Stimulated activated CD8-positive, alpha-beta memory T cell treated with anti-CD3 and anti-CD28 coated beads, Interleukin-2, amount 100 ng/mL, for 48 hours (primary cell): Measurements from ENCODE around the gene ABCD1.
"Not testable (repeated sequence)": the region's sequence is repeated elsewhere in the genome, so short reads cannot be mapped to it uniquely, and the experiment has no call there.

ENCODE experiments used
- DNase-seq, 2 donors: peaks; one replicate each; pipeline ENCODE4 v3.0.0-alpha.2; 2020; ENCODE audit warnings: low read depth in 2 of 2

Gene ABCD1

DNA sequence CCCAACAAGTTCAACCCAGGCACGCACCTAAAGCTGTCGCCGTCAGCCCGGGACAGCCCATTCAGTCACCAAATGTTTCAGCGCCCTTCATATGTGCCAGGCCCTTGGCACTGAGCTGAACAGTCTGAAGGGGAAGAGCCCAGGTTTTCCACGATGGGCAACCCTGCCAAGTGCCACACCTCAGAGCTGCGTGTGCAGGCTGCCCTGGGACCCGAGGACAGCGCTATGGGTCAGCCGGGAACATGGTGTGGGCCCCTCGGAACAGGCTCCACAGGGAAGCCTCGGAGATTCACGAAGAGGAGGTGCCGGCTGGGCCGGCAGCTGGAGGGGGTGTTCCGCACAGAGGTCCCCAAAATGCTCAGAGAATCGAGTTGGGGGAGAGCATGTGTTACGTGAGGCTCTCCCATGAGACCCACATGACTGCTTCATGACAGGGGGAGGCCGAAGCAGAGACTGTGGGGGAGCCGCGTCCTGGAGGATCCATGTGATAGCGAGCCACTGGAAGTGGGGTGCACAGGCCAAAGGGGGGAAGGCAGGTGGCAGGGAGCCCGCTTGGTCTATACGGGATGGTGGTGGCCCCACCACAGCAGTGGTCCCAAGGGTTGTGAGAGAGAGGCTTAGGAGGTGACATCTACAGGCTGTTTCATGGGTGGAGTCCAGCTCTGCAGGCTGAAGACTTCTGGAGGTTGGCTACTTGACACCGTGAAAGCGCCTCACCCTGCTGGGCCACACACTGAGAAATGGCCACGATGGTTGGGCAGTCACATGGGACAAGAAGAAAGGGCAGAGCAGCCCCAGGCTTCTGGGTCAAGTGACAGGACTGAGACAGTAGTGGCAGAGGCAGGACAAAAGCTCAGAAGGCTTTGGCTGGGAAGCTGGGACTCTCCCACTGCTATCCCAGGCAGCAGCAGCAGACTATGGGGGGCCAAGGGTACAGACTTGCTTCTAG is 14.7 kb upstream of the ABCD1 start:
- DNase-seq: no peak

- no peak for DNase-seq
Measured at GRCh38 chrX:153714256-153714655, 10.4 kb upstream of the ABCD1 start.

DNA sequence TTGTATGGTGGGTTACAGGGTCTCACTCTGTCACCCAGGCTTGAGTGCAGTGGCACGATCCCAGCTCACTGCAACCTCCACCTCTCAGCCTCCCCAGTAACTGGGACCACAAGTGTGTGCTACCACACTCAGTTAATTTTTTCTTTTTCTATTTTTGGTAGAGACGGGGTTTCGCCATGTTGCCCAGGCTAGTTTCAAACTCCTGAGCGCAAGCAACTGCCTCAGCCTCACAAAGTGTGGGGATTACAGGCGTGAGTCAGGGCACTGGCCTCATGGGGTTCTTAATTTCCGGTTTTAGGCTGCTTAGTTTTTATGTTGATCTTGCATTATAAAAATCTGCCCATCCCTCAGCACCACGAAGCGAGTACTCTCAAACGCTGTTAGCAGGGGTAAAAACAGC is 7.2 kb upstream of the ABCD1 start:
- no peak for DNase-seq

DNA sequence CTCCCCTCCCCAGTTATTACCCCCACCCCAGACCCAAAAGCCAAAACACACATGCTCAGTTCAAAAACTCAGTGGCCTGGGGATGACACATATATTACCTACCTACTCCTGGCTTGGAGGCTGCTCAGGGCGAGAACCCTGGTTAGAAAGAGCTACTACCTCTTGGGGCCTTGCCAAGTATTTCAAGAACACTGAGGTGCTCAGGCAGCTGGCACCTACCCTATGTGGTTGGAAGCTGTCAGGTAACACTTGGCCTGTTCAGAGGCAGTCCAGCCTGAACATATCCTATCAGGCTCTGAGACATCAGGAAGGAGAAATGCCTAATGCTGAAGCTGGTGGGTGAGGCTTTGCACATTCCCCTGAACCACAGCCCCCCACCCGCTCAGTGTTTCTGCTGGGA is 5.4 kb upstream of the ABCD1 start:
- no peak for DNase-seq

DNA sequence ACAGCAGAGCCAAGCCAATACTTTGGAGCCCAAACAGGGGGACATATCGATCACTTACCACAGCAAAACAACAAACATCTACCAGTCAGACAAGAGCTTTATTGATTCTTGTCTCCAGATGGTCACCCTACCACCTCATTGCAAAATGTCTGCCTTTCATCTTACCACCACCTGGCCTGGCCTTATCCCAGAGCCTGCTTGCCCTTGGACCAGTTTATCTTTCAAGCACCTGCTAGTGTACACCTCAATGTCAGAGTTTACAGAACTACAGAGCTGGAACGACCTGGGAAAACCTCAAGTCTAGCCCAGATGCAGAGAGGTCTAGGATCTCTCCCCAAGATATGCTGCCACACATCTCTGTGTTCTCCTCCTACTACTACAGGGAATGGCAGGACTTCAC is 5.0 kb upstream of the ABCD1 start:
- DNase-seq: no peak

GRCh38 chrX:153722704-153723350 is 1.8 kb upstream of the ABCD1 start:
- DNase-seq: no peak

- DNase-seq: peak; percentile 50
Measured at GRCh38 chrX:153723351-153724251, 1.1 kb upstream of the ABCD1 start.

DNA sequence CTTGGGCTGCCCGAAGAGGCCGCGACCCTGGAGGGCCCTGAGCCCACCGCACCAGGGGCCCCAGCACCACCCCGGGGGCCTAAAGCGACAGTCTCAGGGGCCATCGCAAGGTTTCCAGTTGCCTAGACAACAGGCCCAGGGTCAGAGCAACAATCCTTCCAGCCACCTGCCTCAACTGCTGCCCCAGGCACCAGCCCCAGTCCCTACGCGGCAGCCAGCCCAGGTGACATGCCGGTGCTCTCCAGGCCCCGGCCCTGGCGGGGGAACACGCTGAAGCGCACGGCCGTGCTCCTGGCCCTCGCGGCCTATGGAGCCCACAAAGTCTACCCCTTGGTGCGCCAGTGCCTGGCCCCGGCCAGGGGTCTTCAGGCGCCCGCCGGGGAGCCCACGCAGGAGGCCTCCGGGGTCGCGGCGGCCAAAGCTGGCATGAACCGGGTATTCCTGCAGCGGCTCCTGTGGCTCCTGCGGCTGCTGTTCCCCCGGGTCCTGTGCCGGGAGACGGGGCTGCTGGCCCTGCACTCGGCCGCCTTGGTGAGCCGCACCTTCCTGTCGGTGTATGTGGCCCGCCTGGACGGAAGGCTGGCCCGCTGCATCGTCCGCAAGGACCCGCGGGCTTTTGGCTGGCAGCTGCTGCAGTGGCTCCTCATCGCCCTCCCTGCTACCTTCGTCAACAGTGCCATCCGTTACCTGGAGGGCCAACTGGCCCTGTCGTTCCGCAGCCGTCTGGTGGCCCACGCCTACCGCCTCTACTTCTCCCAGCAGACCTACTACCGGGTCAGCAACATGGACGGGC is 579 bp downstream of the ABCD1 start:
- DNase-seq: no peak

GRCh38 chrX:153725832-153726285 is 1.2 kb downstream of the ABCD1 start:
- DNase-seq: no peak

DNA sequence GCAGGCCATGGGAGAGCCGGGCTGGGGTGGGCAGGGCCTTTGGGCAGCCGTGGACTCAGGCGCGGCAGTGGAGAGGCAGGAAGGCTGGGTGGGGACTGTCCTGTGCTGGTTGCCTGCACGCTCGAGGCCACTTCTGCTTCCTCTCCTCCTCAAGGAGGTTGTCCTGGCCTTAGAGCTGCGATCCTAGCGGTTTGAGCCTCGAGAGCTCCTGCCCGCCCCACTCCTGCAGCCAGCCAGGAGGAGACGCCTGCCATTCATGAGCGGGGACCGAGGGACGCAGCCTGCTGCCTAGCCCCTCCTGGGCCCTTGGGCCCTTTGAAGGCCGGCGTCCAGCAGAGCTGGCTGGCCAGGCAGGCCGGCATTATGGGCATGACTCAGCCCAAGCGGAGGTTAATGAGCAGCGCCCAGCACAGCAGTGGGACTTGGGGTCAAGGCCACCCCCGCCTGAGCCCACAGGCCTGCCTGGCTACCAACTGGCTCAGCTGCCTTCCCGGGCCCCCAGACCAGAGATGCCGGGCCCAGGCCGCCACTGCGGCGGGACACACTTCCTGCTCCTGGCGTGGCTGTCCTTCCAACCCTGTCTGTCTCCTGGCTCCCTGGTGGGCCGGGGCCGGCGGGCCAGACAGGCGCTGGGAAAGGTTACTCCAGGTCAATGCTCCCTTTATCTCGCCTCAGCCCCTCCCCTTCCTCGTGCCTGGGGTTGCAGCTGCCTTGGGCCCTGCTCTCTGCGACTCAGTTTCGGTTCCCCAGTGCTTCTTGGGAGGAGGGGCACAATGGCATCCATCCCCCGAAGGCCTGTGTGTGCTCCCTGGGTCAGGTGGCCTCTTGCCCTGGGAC is 1.8 kb downstream of the ABCD1 start:
- no peak for DNase-seq

- no peak for DNase-seq
Measured at GRCh38 chrX:153727123-153727931, 2.7 kb downstream of the ABCD1 start.

DNA sequence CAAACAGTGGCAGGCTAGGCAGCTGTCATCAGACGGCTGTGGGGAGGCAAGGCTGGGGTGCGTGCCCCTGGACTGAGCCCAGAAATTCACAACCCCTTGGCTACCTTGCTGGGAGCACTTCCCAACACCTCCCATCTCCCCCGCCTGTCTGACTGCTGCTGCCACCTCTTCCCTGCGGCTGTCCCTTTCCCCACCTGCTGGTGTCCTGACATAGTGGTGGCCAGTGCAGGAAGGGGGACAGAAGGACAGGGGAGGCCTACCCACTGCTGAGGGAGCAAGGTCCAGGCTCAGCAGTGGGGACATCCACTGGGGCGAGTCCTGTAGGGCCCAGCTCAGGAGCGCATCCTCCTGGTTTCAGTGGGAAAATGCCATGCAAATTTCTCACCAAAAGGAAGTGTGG is 3.4 kb downstream of the ABCD1 start:
- DNase-seq: no peak

DNA sequence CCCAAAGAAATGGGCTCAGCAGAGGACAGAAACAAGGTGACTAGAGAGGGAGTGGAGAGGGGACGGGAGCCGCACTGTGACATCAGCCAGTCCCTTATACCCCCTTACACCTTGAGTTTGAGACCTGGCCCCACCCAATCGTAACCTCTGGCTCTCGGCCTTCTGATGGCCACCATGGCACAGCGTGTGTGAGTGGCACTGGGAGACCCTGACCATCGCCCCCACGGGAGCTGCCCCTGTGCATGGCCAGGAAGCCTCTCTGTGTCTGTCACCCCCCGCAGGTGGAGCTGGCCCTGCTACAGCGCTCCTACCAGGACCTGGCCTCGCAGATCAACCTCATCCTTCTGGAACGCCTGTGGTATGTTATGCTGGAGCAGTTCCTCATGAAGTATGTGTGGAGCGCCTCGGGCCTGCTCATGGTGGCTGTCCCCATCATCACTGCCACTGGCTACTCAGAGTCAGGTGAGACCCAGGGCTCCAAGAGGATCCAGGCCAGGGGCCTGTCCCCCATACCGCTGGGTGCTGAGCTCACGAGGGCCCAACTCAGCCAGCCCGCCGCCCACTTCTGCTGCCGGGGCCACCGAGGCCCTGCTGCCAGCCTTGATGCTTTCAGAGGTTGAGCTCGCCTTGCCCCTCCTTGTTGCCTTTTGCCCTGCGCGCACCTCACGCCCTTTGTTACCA is 4.4 kb downstream of the ABCD1 start:
- DNase-seq: no peak

- not testable (repeated sequence) for DNase-seq
Measured at GRCh38 chrX:153730115-153730514, 5.5 kb downstream of the ABCD1 start.

DNA sequence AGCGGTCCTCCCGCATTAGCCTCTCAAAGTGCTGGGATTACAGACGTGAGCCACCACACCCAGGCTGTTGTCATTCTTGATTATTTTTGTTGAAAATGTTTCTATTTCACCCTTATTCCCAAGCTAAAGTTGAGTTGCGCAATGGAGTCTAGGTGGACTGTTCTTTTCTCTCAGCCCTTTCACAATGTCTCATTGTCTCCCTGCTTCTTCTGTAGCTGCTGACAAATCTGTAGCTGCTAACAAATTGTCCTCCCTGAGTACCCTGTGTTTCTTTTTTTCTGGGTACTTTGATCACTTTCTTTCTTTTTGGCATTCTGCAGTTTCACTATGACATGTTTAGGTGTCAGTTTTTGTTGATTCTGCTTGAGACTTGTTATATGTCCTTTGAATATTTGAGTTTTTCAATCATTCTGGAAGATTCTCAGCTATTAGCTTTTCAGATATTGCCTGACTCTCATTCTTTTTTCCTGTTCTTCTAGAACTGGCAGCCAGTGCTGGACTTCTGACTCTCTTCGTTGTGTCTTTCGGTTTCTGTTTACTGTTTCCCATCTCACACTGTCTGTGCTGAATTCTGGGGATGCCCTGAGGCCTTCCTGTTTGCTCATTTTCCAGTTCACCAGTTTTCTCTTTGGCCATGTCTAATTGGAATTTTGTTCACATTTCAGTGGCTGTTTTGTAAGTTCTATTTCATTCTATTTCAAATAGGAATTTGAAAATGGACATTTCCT is 6.6 kb downstream of the ABCD1 start:
- DNase-seq: no peak

- DNase-seq: no peak
Measured at GRCh38 chrX:153731845-153732215, 7.2 kb downstream of the ABCD1 start.

DNA sequence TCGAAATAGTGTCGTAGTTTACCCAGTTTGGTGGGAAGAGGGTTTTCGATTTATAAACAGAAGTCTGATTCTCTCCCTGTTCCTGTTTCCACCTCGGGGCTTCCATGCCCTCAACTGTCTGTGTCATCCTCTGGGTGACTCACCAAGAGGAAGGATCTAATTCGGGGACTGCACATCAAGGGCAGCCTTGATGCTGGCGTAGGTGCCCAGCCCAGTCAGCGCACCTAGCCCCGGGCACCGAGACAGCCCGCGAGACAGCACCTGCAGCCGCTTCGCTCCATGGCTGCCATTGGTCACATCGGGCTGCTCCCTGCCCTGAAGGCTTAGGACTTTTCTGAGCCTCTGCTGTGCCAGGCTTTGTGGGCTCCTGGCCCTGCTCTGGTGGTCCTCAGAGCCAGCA is 7.7 kb downstream of the ABCD1 start:
- DNase-seq: no peak

- no peak for DNase-seq
Measured at GRCh38 chrX:153733651-153734240, 9.1 kb downstream of the ABCD1 start.
